PC-9 (cell line): ENCODE data around the gene NAMPT. TPM values are rescaled to one million over a fixed set of nuclear protein-coding genes. Genes with fewer than 3 reads are reported as not detected.

ENCODE experiments used
- BruUV-seq: library from RNA; stranded (reverse); fragments of 400-500 nt; replicated peaks from 2 replicates; lab custom pipeline; 2021; lab: Mats Ljungman, UMichigan
- CTCF ChIA-PET: fragments of 300-600 bp; sonication (Branson Sonifier 250); formaldehyde crosslinking; loops from one replicate; lab custom pipeline; 2022; ENCODE audit warnings: antibody characterized with exemption; lab: Charles Lee
- POLR2A ChIA-PET: fragments of 300-600 bp; sonication (Branson Sonifier 250); formaldehyde crosslinking; loops from one replicate; lab custom pipeline; 2022; ENCODE audit warnings: antibody characterized with exemption; ENCODE audit not compliant: unreplicated experiment; lab: Charles Lee
- DNase-seq, 2 experiments: peaks; one replicate each; pipeline versions ENCODE4 v3.0.0 to v3.0.0-alpha.2; 2015 to 2022; ENCODE audit warnings: mixed read lengths in 1 of 2
- H2AFZ ChIP-seq: fragments of 200-600 bp; sonication (generic); 2 replicates; pipeline ENCODE4 v1.8.1; 2017; ENCODE audit warnings: antibody characterized with exemption
- H3F3A ChIP-seq: fragments of 200-600 bp; sonication (generic); 2 replicates; pipeline ENCODE4 v1.8.1; 2017; ENCODE audit warnings: antibody characterized with exemption, mild to moderate bottlenecking, low read depth; ENCODE audit not compliant: insufficient read depth
- H3K27ac ChIP-seq: fragments of 200-600 bp; sonication (generic); 2 replicates; pipeline ENCODE4 v1.6.1; 2016; ENCODE audit warnings: mixed run types
- H3K27me3 ChIP-seq: fragments of 200-600 bp; sonication (generic); 2 replicates; pipeline ENCODE4 v1.6.1; 2016; ENCODE audit warnings: low read depth, mixed run types; ENCODE audit not compliant: insufficient read depth
- H3K36me3 ChIP-seq: fragments of 200-600 bp; sonication (generic); 2 replicates; pipeline ENCODE4 v1.6.1; 2016; ENCODE audit warnings: low read depth, mixed run types
- H3K4me1 ChIP-seq: fragments of 200-600 bp; sonication (generic); replicated peaks from 2 replicates; pipeline ENCODE4 v1.6.1; 2016; ENCODE audit warnings: mixed run types; ENCODE audit not compliant: insufficient read depth
- H3K4me2 ChIP-seq: fragments of 200-600 bp; sonication (generic); 2 replicates; pipeline ENCODE4 v1.6.1; 2017; ENCODE audit warnings: mixed run types
- H3K4me3 ChIP-seq: fragments of 200-600 bp; sonication (generic); 2 replicates; pipeline ENCODE4 v1.6.1; 2016; ENCODE audit warnings: mixed run types
- H3K79me2 ChIP-seq: fragments of 200-600 bp; sonication (generic); 2 replicates; pipeline ENCODE4 v1.6.1; 2017; ENCODE audit warnings: low read depth, mixed run types
- H3K9me2 ChIP-seq: fragments of 200-600 bp; sonication (generic); 2 replicates; pipeline ENCODE4 v1.8.1; 2017; ENCODE audit warnings: mild to moderate bottlenecking; ENCODE audit not compliant: insufficient read depth
- H3K9me3 ChIP-seq: fragments of 200-600 bp; sonication (generic); 2 replicates; pipeline ENCODE4 v1.8.1; 2016; ENCODE audit warnings: low read depth; ENCODE audit not compliant: insufficient read depth
- H4K20me1 ChIP-seq: fragments of 200-600 bp; sonication (generic); 2 replicates; pipeline ENCODE4 v1.8.1; 2017; ENCODE audit not compliant: insufficient read depth
- CTCF ChIP-seq: fragments of 200-600 bp; sonication (generic); conservative IDR thresholded peaks from 2 replicates; pipeline ENCODE4 v1.6.1; 2017; ENCODE audit warnings: mixed run types, antibody characterized with exemption, mild to moderate bottlenecking, moderate library complexity
- EZH2 ChIP-seq: fragments of 200-600 bp; sonication (generic); IDR thresholded peaks from 2 replicates; pipeline ENCODE4 v1.8.0; 2017; ENCODE audit warnings: antibody characterized with exemption, low read depth
- intact Hi-C: fragments of 100-400 bp; cut with micrococcal nuclease; formaldehyde crosslinking; loops from one replicate; pipeline ENCODE4 v1.10.0; 2022; ENCODE audit not compliant: unreplicated experiment
- total RNA-seq: library from RNA; stranded (reverse); gene quantifications from 2 replicates; pipeline ENCODE4 v1.2.3, GENCODE V29; 2021

Gene NAMPT
- total RNA-seq, 1 experiment from 2014 or later = 302 TPM

GRCh38 chr7:106317971-106318370, 33.2 kb upstream of the NAMPT start:
- H3K79me2 ChIP-seq = no peaks in the 10 kb centered on the region
- no TSS peak for BruUV-seq
- no peaks in the 10 kb centered on the region for H3K36me3 ChIP-seq
- peak overlapping the region; percentile 31; the same call in 1 of the 2 replicates for H2AFZ ChIP-seq
- no peak overlapping the region for H3K27ac ChIP-seq
- H3K4me2 ChIP-seq = no peak overlapping the region
- intact Hi-C loops = no loop called here
- POLR2A ChIA-PET = no interaction called here
- peaks cover 15% of the 10 kb centered on the region for H3K4me1 ChIP-seq
- H3K4me3 ChIP-seq = no peak overlapping the region
- no peaks in the 10 kb centered on the region for H4K20me1 ChIP-seq
- CTCF ChIA-PET = no interaction called here
- no peaks in the 10 kb centered on the region for H3K27me3 ChIP-seq
- H3F3A ChIP-seq = peaks cover 8% of the 10 kb centered on the region; the same call in 1 of the 2 replicates
- H3K9me3 ChIP-seq = peaks cover 13% of the 10 kb centered on the region
- TF ChIP-seq CTCF = no peak
- TF ChIP-seq EZH2 = no peak
- no peaks in the 10 kb centered on the region for H3K9me2 ChIP-seq
- no peak for DNase-seq

GRCh38 chr7:106316947-106317346, 32.2 kb upstream of the NAMPT start:
- no peak for TF ChIP-seq EZH2
- no peak for TF ChIP-seq CTCF
- peaks cover 14% of the 10 kb centered on the region for H3K9me3 ChIP-seq
- BruUV-seq = no TSS peak
- H3K4me1 ChIP-seq = peaks cover 18% of the 10 kb centered on the region
- H3K36me3 ChIP-seq = no peaks in the 10 kb centered on the region
- no peaks in the 10 kb centered on the region for H3K9me2 ChIP-seq
- DNase-seq = no peak
- intact Hi-C loops = no loop called here
- H2AFZ ChIP-seq = no peak overlapping the region
- no peak overlapping the region for H3K4me3 ChIP-seq
- H3K27ac ChIP-seq = no peak overlapping the region
- no peaks in the 10 kb centered on the region for H3K27me3 ChIP-seq
- peaks cover 8% of the 10 kb centered on the region; the same call in 1 of the 2 replicates for H3F3A ChIP-seq
- CTCF ChIA-PET = no interaction called here
- POLR2A ChIA-PET = no interaction called here
- H3K79me2 ChIP-seq = no peaks in the 10 kb centered on the region
- H4K20me1 ChIP-seq = no peaks in the 10 kb centered on the region
- H3K4me2 ChIP-seq = no peak overlapping the region

- DNase-seq = no peak
- intact Hi-C loops = no loop called here
- POLR2A ChIA-PET = no interaction called here
- Histone ChIP-seq H3K9me3 (peaks cover 8% of the 10 kb centered on the region), H3K79me2 (no peaks in the 10 kb centered on the region), H3K4me1 (peaks cover 18% of the 10 kb centered on the region), H3K4me2 (no peak overlapping the region), H4K20me1 (no peaks in the 10 kb centered on the region), H3K27ac (no peak overlapping the region), H3K4me3 (no peak overlapping the region), H3K27me3 (no peaks in the 10 kb centered on the region), H3F3A (peaks cover 8% of the 10 kb centered on the region; the same call in 1 of the 2 replicates), H2AFZ (no peak overlapping the region), H3K9me2 (no peaks in the 10 kb centered on the region), H3K36me3 (no peaks in the 10 kb centered on the region)
- CTCF ChIA-PET = no interaction called here
- no TSS peak for BruUV-seq
- TF ChIP-seq EZH2 (no peak), CTCF (no peak)
These were observed 30.1 kb upstream of the NAMPT start for GRCh38 chr7:106314875-106315274.
